SK-N-SH treated with all-trans-retinoic acid at 6 μM for 48 hours (cell line): ENCODE measurements around the gene MIA2.
"Not testable (repeated sequence)": the region's sequence is repeated elsewhere in the genome, so short reads cannot be mapped to it uniquely, and the experiment has no call there.

Experiments
- ATAC-seq: fragments of 200-7000 bp; cut with Tn5 transposase; 3 replicates; pipeline ENCODE4 v1.9.1; 2020; ENCODE audit warnings: mild to moderate bottlenecking, moderate library complexity
- ARNTL ChIP-seq: fragments of 450-650 bp; formaldehyde crosslinking; IDR thresholded peaks from 2 replicates; pipeline ENCODE4 v1.5.0; 2020; ENCODE audit warnings: low read depth, mild to moderate bottlenecking, moderate library complexity, borderline replicate concordance
- BACH2 ChIP-seq: fragments of 250-450 bp; sonication (Bioruptor Pico); IDR thresholded peaks from 2 replicates; pipeline ENCODE4 v1.9.0; 2021; ENCODE audit warnings: mild to moderate bottlenecking, borderline replicate concordance
- CREB5 ChIP-seq: fragments of 250-450 bp; sonication (Bioruptor Pico); IDR thresholded peaks from 2 replicates; pipeline ENCODE4 v1.5.1; 2020; ENCODE audit warnings: low read depth, mild to moderate bottlenecking, moderate library complexity
- CSRNP3 ChIP-seq: fragments of 250-450 bp; sonication (Bioruptor Pico); IDR thresholded peaks from 2 replicates; pipeline ENCODE4 v1.5.1; 2021; ENCODE audit warnings: mild to moderate bottlenecking, moderate library complexity
- ESRRG ChIP-seq: fragments of 250-450 bp; sonication (Bioruptor Pico); IDR thresholded peaks from 2 replicates; pipeline ENCODE4 v1.6.1; 2021; ENCODE audit warnings: mild to moderate bottlenecking
- GLIS3 ChIP-seq: fragments of 250-450 bp; sonication (Bioruptor Pico); IDR thresholded peaks from 2 replicates; pipeline ENCODE4 v1.5.0; 2020; ENCODE audit warnings: mild to moderate bottlenecking, moderate library complexity
- ISL1 ChIP-seq: fragments of 250-450 bp; sonication (Bioruptor Pico); IDR thresholded peaks from 2 replicates; pipeline ENCODE4 v2.1.2; 2022; ENCODE audit warnings: mild to moderate bottlenecking, moderate library complexity
- OSR1 ChIP-seq: fragments of 250-450 bp; sonication (Bioruptor Pico); IDR thresholded peaks from 2 replicates; pipeline ENCODE4 v1.8.0; 2022; ENCODE audit warnings: moderate library complexity, mild to moderate bottlenecking, inconsistent platforms
- PATZ1 ChIP-seq: fragments of 250-450 bp; sonication (Bioruptor Pico); IDR thresholded peaks from 2 replicates; pipeline ENCODE4 v1.8.0; 2020; ENCODE audit warnings: mild to moderate bottlenecking, moderate library complexity, borderline replicate concordance
- POU6F1 ChIP-seq: fragments of 250-450 bp; sonication (Bioruptor Pico); IDR thresholded peaks from 2 replicates; pipeline ENCODE4 v1.8.0; 2021; ENCODE audit warnings: low read depth, mild to moderate bottlenecking, moderate library complexity, borderline replicate concordance
- SNAI2 ChIP-seq: fragments of 250-450 bp; sonication (Bioruptor Pico); IDR thresholded peaks from 2 replicates; pipeline ENCODE4 v1.5.0; 2020; ENCODE audit warnings: mild to moderate bottlenecking, moderate library complexity
- TCF4 ChIP-seq: fragments of 250-450 bp; sonication (Bioruptor Pico); IDR thresholded peaks from 2 replicates; pipeline ENCODE4 v1.8.0; 2021; ENCODE audit warnings: mild to moderate bottlenecking, moderate library complexity, borderline replicate concordance
- TOX ChIP-seq: fragments of 250-450 bp; sonication (Bioruptor Pico); IDR thresholded peaks from 2 replicates; pipeline ENCODE4 v1.8.0; 2021; ENCODE audit warnings: mild to moderate bottlenecking, moderate library complexity, borderline replicate concordance
- ZC3H10 ChIP-seq: fragments of 250-450 bp; sonication (Bioruptor Pico); IDR thresholded peaks from 2 replicates; pipeline ENCODE4 v1.5.1; 2021; ENCODE audit warnings: mild to moderate bottlenecking, moderate library complexity
- ZFP3 ChIP-seq: fragments of 250-450 bp; sonication (Bioruptor Pico); IDR thresholded peaks from 2 replicates; pipeline ENCODE4 v1.5.0; 2020; ENCODE audit warnings: mild to moderate bottlenecking, moderate library complexity
- ZFP30 ChIP-seq: fragments of 450-650 bp; formaldehyde crosslinking; IDR thresholded peaks from 2 replicates; pipeline ENCODE4 v1.5.0; 2022; ENCODE audit warnings: mild to moderate bottlenecking, moderate library complexity
- ZNF70 ChIP-seq: fragments of 450-650 bp; formaldehyde crosslinking; IDR thresholded peaks from 2 replicates; pipeline ENCODE4 v1.5.0; 2020; ENCODE audit warnings: mild to moderate bottlenecking, moderate library complexity
- ZNF8 ChIP-seq: fragments of 450-650 bp; formaldehyde crosslinking; IDR thresholded peaks from 2 replicates; pipeline ENCODE4 v1.5.0; 2020; ENCODE audit warnings: mild to moderate bottlenecking, moderate library complexity

The MIA2 gene

GRCh38 chr14:39219075-39219499, 14.6 kb upstream of the MIA2 start (continued):
- TF ChIP-seq PATZ1 (CRISPR knock-in tag) (no peak), CREB5 (CRISPR knock-in tag) (no peak), ZNF8 (CRISPR knock-in tag) (no peak), ZFP3 (CRISPR knock-in tag) (no peak)

GRCh38 chr14:39220473-39220872, 13.2 kb upstream of the MIA2 start:
- ATAC-seq = not testable (repeated sequence)

- no peak for ATAC-seq
These were observed 5.7 kb upstream of the MIA2 start for GRCh38 chr14:39228044-39228443.

GRCh38 chr14:39228509-39229221, 5.0 kb upstream of the MIA2 start:
- TF ChIP-seq CSRNP3 (CRISPR knock-in tag) = no peak
- TF ChIP-seq ISL1 (CRISPR knock-in tag) = no peak
- no peak for TF ChIP-seq ARNTL (CRISPR knock-in tag)
- no peak for TF ChIP-seq POU6F1 (CRISPR knock-in tag)
- no peak for TF ChIP-seq ZFP30 (CRISPR knock-in tag)
- no peak for TF ChIP-seq GLIS3 (CRISPR knock-in tag)
- TF ChIP-seq OSR1 (CRISPR knock-in tag) = no peak
- no peak for TF ChIP-seq SNAI2 (CRISPR knock-in tag)
- TF ChIP-seq BACH2 (CRISPR knock-in tag) = no peak
- no peak for TF ChIP-seq CREB5 (CRISPR knock-in tag)
- TF ChIP-seq ZC3H10 (CRISPR knock-in tag) = no peak
- no peak for TF ChIP-seq TOX
- no peak for TF ChIP-seq TCF4 (CRISPR knock-in tag)
- TF ChIP-seq ZFP3 (CRISPR knock-in tag) = no peak
- no peak for TF ChIP-seq ESRRG (CRISPR knock-in tag)
- no peak for TF ChIP-seq ZNF8 (CRISPR knock-in tag)
- TF ChIP-seq ZNF70 (CRISPR knock-in tag) = no peak
- ATAC-seq = no peak

More at GRCh38 chr14:39228044-39228443, 5.7 kb upstream of the MIA2 start:
- TF ChIP-seq ZFP3 (CRISPR knock-in tag) (no peak), ESRRG (CRISPR knock-in tag) (no peak), GLIS3 (CRISPR knock-in tag) (no peak), ARNTL (CRISPR knock-in tag) (no peak), SNAI2 (CRISPR knock-in tag) (no peak), POU6F1 (CRISPR knock-in tag) (no peak), ZFP30 (CRISPR knock-in tag) (no peak)
